Embryonic facial prominence (tissue), 1 donor: ENCODE data around the gene PGR.

Experiments used
- DNase-seq: peaks from one replicate; pipeline ENCODE4 v3.0.0-alpha.2; 2016; ENCODE audit errors: extremely low spot score

The PGR gene

DNA sequence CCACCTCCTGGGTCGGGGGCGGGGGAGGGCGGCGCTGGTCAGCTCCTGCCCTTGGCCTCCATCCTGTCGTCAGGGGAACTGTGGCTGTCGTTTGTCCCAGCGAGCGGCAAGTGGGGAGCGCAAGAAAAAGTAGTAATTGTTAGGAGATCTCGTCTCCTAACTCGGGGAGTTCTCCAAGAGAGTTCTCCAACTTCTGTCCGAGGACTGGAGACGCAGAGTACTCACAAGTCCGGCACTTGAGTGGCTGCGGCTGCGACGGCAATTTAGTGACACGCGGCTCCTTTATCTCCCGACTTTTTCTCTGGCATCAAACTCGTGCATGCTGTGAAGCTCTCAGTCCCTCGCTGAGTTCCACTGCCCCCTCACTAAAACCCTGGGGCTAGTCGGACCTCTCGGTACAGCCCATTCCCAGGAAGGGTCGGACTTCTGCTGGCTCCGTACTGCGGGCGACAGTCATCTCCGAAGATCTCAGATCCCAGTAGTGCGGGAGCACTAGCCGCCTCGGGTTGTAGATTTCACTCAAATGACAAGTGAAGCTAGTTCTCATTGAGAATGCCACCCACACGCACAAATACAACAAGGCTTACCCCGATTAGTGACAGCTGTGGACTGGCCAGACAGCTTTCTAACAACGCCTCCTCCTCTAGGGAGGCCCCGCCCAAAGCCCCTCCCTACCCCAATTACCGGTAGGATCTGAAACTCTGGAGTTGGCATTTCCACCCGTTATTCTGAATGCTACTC is at the start of gene PGR:
PGR (minus strand) TSS at position 611 of the 741 bp plus-strand sequence. CDS start 743 bp downstream, outside the sequence.
- DNase-seq, result no peak

DNA sequence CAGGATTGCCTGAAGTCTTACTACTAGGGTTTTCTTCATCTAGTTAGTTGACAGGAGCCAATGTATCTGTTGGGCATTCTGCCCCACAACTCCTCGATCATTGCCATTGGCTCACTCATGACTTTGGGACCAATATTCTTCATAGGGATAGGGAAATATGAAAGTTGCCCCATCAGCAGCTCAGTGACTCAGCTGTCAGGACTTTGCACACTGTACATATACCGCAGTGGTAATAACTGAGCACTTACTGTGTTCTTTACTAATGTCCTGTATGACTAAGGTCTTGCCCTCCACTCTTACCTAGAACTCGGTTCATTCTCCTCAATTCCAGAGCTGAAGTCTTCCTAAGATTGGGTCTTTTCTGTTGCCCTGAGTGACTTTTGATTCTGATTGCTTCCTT is 46.8 kb upstream of the PGR start:
- DNase-seq, result no peak

DNA sequence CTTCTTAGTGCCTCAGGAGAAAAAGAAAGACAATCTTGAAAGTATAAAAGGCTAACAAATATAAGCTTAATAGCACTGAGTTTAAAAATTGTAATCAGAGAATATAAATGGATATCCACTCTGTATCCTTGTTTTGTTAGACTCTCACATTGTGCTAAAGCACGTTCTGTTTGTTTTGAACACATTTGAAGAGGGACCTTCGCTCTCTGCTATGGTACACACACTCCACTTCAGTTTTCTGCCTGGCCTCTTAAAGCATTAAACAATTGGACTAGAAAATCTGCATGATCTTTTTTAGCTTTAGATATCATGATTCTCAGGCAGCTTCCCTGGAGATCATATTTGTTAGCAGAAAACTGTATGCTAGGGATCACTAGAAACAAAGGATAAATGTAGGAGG is 40.3 kb upstream of the PGR start:
- no peak for DNase-seq

DNA sequence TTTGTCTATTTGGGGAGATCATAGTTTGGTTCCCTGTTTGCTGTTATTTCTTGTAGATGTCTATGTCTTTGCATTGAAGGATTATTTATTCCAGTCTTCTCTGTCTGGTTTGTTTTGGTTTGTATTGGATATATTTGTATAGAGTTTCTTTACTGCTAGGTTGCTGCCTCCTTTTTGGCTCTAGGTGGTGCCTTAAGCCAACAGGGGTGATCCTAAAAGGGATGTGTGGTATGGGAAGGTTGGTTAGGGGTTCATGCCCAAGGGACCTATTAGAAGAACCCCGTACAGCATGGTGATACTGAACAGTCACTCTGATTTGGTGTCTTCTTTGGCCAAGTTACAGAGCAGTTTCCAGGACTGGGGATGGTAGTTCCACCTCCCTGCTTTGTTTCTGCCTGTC is 36.4 kb upstream of the PGR start:
- DNase-seq, result no peak

DNA sequence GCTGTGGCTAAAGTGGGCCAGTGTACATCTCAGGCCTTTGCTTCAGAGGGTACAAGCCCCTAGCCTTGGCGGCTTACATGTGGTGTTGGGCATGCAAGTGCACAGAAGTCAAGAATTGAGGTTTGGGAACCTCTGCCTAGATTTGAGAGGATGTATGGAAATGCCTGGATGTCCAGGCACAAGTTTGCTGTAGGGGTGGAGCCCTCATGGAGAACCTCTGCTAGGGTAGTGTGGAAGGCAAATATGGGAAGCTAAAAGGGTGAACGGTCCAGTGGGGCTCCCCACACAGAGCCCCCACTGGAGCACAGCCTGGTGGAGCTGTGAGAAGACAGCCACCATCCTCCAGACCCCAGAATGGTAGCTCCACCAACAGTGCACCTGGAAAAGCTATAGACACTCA is 28.5 kb upstream of the PGR start:
- no peak for DNase-seq

DNA sequence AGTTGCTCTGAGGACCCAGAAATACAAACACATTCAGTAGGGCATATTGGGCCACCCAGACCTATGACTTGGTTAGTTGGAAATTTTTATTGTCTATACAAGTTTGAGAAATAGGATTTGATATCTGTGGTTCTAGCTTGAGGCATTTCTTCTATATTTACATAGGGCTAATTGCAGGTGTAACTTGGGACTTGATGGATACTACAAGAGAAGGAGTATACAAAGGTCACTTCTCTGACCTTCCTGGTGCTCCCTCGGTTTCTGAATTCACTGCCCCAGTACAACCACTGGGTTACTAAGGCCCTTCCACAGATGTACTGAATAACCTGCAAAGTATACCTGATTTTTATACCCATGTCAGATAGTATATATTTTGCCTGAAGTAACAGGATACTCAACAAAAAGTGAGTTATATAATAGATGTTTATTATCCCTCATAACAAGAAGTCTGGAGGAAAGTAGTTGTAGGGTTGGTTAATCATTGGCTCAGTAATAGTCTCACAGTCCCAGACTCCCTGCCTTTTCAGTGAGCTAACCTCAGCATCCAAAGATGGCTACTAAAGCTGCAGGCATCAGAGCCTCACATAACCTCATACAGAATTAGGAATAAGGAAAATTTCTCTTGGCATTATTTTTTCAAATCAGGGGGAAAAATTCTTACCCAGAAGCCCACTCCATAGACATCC is 8.8 kb upstream of the PGR start:
- no peak for DNase-seq

DNA sequence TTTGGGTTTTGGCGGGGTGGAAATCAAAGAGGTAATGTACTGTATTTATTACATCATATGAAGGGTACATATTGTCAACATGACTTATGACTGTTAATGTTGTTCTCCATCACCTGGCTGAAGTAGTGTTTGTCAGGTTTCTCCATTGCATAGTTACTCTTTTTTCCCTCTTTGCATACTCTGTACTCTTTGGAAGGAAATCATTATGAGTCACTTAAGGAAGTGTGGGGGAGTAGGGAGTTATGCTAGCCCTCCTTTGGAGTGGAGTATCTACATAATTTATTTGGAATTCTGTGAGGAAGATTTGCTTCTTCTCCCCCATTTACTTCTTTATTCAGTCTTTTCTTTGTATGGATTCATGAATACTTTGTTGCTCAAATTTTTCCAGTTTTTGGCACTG is 3.6 kb upstream of the PGR start:
- DNase-seq, result no peak

DNA sequence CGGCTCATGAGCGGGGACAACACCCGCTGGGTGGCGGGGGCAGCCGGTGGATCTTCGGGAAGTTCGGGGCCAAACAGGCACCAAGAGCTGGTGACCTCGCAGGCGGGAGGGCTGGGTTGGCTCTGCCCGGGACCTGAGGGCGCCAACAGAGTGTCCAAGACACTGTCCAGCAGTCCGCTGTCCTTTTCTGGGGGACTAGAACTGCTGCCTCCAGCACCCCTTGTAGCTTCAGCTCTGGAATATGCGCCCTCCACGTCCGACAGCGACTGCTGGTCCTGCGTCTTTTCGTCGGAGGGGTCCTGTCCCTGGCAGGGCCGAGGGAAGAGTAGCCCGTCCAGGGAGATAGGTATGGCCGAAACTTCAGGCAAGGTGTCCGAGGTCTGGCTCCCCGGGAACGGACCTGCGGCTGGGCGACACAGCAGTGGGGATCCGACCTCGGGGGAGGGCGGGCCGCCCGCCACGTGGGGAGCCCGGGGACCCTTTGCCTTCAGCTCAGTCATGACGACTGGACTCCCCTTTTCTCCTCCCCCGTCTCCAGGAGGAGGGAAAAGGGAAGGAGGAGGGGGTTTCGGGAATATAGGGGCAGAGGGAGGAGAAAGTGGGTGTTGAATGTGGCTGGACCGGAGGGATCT is 926 bp downstream of the PGR start:
- DNase-seq, result no peak

DNA sequence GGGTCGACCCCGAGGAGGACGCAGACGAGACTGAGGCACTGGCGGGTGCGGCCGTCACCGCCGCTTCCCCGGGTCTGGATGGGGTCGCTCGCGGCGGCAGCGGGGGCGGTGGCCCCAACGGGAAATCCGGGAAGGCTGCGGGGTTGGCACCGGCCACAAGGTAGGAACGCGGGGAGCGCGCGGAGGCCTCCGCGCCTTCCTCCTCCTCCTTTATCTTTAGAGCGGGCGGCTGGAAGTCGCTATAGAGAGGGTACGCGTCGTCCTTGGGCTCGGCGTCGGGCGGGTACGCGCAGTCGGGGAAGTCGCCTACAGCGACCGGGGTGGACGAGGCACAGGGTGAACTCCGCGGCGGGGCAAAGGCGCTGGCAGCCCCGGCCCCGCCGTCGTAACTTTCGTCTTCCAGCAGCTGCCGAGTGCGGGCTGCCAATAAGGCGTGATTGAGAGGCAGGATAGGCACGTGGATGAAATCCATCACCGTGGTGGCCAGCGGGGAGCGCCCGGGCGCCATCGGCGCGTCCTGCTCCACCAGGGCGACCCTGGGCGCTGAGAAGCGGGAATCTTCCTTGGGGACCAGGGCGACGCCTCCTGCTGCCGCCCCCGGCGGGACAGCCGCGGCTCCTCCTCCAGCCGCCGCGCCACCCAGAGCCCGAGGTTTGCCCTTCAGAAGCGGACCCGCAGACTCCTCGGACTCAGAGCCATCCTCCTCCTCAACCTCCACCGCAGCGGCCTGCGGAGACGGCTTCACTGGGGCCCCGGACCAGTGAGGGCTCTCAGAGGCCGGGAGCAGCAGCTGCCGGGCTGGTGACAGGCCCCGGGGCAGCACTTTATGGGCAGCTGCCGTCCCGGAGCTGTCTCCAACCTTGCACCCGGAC is 1.7 kb downstream of the PGR start:
- DNase-seq, result no peak

DNA sequence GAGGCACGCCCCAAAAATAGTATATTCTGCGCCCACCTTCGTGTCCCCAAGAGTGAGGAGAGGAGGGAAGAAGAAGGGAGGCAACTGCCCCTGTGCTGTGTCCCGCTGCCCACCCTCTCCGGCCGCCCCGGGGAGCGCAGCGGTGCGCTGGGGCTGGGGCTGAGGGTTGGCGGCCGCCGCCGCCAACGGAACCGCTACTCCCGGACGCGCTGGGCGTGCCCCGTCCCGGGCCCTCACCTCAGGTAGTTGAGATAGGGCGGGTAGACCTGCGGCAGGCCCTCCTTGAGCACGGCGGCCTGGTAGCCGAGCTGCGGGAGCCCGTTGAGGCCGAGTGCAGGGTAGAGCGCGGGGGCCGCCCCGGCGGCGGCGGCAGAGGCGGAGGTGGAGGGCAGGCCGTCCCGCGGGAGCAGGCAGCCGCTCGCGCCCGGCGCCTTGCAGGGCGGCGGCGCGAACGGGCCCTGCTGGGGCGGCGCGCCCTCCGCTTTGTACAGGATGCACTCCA is 2.4 kb downstream of the PGR start:
- no peak for DNase-seq

DNA sequence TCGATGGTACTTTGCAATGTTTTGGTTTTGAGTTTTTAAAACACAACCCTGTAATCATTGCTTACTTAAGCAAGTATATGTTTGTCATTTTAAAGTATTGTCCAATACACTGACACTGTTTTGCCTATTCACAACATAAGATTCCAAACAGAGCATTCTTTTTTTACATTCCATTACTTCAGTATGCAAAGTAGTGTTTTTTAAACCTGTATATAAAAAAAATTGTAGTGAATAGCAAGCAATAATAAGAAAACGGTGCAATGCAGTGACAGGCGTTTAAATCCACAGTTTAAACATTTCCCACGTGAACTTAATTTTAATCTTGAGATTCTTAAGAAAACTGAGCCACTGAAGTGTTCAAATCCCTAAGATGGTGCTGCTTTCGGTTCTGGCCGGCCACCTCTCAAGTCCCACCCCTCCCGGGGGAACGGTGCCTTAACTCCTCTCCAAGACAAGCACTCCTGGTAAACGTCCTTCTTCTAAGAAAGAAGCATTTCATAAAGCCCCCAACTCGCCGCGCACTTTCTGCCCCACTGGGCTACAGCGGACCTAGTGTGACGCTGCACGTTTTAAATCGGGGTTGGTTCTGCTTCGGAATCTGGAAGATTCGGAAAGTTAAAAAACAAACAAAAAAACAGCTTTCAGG is 2.9 kb downstream of the PGR start:
- DNase-seq, result no peak

DNA sequence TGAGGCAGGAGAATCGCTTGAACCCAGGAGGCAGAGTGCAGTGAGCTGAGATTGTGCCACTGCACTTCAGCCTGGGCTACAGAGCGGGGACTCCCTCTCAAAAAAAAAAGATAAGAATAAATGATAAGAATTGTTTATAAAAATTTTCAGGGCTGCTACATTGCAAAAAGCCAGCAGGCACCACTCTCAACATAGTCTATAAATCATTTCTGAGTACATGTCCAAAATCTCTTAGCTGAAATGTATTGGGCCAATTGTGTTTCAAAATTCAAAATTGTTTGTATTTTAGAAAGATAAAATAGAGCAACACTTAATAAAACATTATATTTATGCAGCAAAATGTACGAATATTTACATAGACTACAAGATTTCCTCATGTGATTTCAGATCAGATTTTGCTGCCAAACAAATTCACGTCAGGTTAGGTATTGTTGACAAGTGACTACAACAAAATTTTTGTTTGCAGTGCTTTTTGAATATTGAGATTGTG is 13.9 kb downstream of the PGR start:
- no peak for DNase-seq

DNA sequence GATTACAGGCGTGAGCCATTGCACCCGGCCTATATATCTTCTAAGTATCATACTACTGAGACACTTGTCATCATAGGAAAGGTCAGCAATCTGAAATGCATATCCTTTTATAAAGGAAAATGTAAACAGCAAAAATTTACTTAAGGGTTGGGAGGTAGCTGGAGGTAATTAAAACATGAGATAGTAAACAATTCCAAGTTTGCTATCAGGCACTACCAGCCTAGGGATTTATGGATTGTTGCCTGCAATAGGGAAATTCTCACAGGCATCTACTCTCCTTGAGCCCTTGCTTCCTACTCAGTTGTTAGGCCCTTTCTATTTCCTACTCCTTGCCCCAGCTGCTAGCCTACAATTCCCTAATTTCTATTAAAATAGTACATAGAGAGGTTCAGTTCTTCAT is 16.1 kb downstream of the PGR start:
- no peak for DNase-seq

DNA sequence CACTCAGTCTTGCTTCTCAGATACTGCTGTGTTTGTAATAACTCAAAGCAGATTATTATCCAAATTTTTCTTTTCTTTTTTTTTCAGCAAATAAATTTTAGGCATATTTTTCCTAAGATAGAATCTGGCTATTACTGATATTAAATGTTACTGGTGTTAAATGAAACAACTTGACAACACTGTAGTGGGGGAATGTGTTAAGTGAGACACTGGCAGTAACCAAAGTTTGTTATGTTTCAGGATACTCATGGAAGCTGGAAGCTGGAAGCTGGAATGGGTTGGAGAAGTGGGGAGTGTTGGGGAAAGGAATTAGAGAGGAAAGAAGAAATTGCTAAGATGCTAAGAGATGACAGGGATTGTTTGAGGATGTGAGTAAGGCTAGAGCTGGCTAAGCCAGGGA is 24.9 kb downstream of the PGR start:
- no peak for DNase-seq

DNA sequence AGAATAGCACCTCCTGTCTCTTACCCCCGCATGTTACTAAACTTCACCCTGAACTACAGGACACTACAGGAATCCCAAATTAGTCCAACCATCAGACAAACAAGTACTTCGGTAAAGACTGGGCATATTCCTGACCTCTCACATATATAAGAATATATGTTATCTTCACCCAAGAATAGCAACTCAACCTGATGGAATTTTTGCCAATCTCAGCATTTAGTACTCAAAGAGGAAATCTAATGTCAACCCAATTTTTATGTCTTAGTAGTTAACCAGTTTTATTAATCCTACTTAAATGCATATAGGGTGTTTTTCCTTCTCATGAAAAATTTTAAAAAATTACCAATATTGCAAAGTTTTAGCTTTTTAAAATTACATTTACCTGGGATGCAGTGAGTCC is 26.2 kb downstream of the PGR start:
- no peak for DNase-seq

DNA sequence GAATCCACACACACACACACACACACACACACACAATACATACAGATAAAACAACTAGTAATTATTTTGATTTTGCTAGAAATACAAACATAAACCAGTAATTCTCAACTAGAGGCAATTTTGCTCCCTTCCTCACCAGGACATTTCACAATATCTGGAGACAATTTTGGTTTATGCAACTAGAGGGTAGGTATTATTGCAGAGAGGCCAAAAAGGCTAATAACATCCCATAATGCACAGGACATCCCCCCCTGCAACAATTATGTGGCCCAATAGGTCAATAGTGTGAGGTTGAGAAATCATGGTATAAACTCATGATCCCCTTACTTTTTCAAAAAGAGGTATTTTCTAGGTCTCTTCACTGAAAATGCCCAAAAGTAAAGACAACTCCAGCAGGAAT is 29.0 kb downstream of the PGR start:
- no peak for DNase-seq

DNA sequence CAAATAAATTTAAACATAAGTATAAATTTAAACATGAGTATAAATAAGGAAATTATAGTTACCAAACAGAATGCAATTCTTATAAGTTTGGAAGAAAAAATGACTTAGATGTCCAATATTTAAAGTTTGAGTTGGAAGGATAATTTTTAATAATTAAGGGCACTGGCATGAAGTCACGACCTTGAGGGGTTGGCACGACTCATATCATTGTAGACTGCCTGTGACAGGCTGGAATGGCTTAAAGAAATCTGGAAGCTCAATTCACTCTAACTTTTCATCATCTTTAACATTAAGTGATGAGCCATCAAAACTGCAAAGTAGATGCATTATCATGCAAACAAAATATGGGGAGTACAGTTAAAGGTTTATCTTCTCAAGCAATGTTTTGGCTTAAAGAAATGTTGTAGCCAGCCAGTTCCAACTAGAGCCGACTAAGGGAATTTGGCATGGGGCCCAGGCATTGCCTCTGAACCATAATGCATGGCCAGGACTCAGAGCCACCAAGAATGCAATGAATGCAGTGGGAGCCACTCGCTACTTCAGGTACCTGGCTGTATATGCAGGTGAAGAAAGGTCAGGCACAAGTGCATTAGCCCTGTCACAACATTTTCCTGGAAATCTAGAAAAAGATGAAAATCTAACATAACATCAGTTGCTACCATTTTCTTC is 33.4 kb downstream of the PGR start:
- DNase-seq, result no peak

DNA sequence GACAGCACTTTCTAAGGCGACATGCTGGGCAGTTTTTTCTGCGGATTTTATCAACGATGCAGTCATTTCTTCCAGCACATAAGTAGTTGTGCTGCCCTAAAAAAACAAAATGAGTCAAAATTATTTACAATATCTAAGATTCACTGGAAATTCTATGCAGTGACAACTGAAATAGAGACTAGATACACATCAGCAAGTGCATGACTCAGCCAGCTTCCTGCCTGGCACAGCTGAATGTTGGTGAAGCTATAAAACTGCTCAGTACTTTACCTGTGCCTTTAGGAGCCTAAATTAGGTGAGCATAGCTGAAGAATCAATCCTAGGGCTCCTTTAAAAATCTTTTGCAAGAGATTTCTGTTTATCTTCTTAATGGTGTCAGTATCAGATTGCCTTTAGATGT is 37.8 kb downstream of the PGR start:
- no peak for DNase-seq

DNA sequence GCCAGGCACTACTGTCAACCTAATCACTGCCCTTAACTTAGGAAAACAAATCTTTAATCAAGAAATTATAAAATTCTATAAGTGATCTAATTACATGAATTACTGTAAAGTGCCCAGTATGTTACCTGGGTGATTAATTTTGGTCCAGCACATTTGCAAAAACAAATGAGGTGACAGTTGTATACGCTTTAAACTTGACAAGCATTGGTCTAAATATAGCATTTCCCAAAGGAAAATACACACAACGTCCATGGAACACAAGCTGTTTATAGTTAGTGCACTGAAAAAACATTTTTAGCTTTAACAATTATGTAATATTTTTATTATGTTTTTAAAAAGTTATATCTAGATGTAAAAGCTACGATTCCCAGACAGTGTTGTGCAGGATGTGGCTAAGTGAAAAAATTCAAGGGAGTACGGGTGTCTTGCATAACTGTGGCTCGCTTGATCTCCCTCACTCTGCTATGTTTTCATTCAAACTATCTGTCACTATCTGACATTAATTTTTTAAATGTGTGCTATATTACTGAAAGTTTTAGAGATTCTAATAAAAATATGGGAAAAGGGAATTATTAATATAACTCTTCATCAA is 38.8 kb downstream of the PGR start:
- DNase-seq, result no peak

DNA sequence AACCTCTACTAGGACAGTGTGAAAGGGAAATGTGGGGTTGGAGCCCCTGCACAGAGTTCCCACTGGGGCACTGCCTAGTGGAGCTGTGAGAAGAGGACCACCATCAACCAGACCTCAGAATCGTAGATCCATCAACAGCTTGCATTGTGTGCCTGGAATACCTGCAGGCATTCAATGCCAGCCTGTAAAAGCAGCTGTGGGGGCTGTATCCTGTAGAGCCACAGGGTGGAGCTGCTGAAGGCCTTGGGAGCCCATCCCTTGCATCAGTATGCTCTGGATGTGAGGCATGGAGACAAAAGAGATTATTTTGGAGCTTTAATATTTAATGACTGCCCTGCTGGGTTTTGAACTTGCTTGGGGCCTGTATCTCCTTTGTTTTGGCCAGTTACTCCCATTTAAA is 46.3 kb downstream of the PGR start:
- no peak for DNase-seq
